GM21381 (cell line): Measurements from ENCODE around the gene PLA2G6.

Experiments used
- ATAC-seq: cut with Tn5 transposase; IDR thresholded peaks from one replicate; pipeline ENCODE4 v1.9.1; 2021; ENCODE audit warnings: mild to moderate bottlenecking, moderate library complexity; ENCODE audit not compliant: unreplicated experiment

Gene PLA2G6

GRCh38 chr22:38181453-38182200, at the start of gene PLA2G6:
Gene PLA2G6, minus strand, starts transcription at chr22:38181830. Its CDS starts 12,404 bp downstream, at chr22:38169426.
- peak; percentile 81 for ATAC-seq

- no peak for ATAC-seq
These were observed 49.3 kb upstream of the PLA2G6 start for GRCh38 chr22:38230916-38231315.

- no peak for ATAC-seq
These were observed 48.6 kb upstream of the PLA2G6 start for GRCh38 chr22:38230108-38230825.

- no peak for ATAC-seq
These were observed 47.5 kb upstream of the PLA2G6 start for GRCh38 chr22:38228873-38229740.

- no peak for ATAC-seq
These were observed 46.8 kb upstream of the PLA2G6 start for GRCh38 chr22:38228326-38228872.

GRCh38 chr22:38226853-38227649, 45.4 kb upstream of the PLA2G6 start:
- ATAC-seq, result no peak

GRCh38 chr22:38223289-38223960, 41.8 kb upstream of the PLA2G6 start:
- ATAC-seq, result no peak

- ATAC-seq, result no peak
These were observed 41.1 kb upstream of the PLA2G6 start for GRCh38 chr22:38222797-38223119.

GRCh38 chr22:38221908-38222796, 40.5 kb upstream of the PLA2G6 start:
- no peak for ATAC-seq

- no peak for ATAC-seq
These were observed 39.8 kb upstream of the PLA2G6 start for GRCh38 chr22:38221407-38221806.

- no peak for ATAC-seq
These were observed 39.2 kb upstream of the PLA2G6 start for GRCh38 chr22:38220653-38221386.

GRCh38 chr22:38220163-38220562, 38.5 kb upstream of the PLA2G6 start:
- ATAC-seq, result no peak

GRCh38 chr22:38219632-38220031, 38.0 kb upstream of the PLA2G6 start:
- no peak for ATAC-seq

- no peak for ATAC-seq
These were observed 37.3 kb upstream of the PLA2G6 start for GRCh38 chr22:38218661-38219622.

- no peak for ATAC-seq
These were observed 33.8 kb upstream of the PLA2G6 start for GRCh38 chr22:38215156-38216038.
